ENCODE data around the gene NVL. TPM values are rescaled to one million over a fixed set of nuclear protein-coding genes. Genes with fewer than 3 reads are reported as not detected.
A peak's percentile ranks its signal among the peaks of the same experiment; 100 is the strongest.

Gene NVL
- total RNA-seq, 4 donors from 2014 or later: 10.0 to 21.9 (median 17.3) TPM

DNA sequence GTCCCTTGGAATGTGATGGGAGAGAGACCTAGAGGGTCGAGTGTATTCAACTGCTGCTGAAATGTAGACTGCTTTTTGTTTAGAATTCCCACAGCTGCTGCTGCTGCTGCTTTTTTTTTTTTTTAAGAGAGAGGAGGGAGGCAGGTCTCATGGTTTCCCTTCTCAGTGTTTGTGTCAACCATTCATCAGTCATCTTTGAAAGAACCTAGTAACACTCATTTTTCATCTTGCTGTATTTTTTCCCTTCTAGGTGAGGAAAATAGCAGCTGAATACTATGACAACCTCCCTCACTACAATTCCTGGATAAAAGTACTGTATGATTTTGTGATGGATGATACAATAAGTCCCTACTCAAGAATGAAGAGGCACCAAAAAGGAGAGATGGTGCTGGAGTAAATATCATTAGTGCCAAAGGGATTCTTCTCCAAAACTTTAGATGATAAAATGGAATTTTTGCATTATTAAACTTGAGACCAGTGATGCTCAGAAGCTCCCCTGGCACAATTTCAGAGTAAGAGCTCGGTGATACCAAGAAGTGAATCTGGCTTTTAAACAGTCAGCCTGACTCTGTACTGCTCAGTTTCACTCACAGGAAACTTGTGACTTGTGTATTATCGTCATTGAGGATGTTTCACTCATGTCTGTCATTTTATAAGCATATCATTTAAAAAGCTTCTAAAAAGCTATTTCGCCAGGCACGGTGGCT lies 137.7 kb downstream of the NVL start:
- TF ChIP-seq, protein P1, sequence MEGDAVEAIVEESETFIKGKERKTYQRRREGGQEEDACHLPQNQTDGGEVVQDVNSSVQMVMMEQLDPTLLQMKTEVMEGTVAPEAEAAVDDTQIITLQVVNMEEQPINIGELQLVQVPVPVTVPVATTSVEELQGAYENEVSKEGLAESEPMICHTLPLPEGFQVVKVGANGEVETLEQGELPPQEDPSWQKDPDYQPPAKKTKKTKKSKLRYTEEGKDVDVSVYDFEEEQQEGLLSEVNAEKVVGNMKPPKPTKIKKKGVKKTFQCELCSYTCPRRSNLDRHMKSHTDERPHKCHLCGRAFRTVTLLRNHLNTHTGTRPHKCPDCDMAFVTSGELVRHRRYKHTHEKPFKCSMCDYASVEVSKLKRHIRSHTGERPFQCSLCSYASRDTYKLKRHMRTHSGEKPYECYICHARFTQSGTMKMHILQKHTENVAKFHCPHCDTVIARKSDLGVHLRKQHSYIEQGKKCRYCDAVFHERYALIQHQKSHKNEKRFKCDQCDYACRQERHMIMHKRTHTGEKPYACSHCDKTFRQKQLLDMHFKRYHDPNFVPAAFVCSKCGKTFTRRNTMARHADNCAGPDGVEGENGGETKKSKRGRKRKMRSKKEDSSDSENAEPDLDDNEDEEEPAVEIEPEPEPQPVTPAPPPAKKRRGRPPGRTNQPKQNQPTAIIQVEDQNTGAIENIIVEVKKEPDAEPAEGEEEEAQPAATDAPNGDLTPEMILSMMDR (IDR thresholded peaks at IDR 0.05): no peak
- ATAC-seq (ENCODE audit: low FRiP score) (no peak), DNase-seq (ENCODE audit: low spot score) (no peak)

GRCh38 chr1:224189561-224189960 lies 140.4 kb downstream of the NVL start:
- TF ChIP-seq, protein P1 (IDR thresholded peaks at IDR 0.05): no peak
- ATAC-seq (ENCODE audit: low FRiP score): no peak
- DNase-seq (ENCODE audit: low spot score): no peak

- TF ChIP-seq, protein P1 (IDR thresholded peaks at IDR 0.05): no peak
- no peak for ATAC-seq (ENCODE audit: low FRiP score)
Measured at GRCh38 chr1:224188286-224188685, 141.7 kb downstream of the NVL start.

GRCh38 chr1:224185208-224185607 lies 144.8 kb downstream of the NVL start:
- ATAC-seq (ENCODE audit: low FRiP score): no peak
- TF ChIP-seq, protein P1 (IDR thresholded peaks at IDR 0.05): no peak
- no peak for DNase-seq (ENCODE audit: low spot score)

More at GRCh38 chr1:224188286-224188685, 141.7 kb downstream of the NVL start:
- DNase-seq (ENCODE audit: low spot score): no peak

DNA sequence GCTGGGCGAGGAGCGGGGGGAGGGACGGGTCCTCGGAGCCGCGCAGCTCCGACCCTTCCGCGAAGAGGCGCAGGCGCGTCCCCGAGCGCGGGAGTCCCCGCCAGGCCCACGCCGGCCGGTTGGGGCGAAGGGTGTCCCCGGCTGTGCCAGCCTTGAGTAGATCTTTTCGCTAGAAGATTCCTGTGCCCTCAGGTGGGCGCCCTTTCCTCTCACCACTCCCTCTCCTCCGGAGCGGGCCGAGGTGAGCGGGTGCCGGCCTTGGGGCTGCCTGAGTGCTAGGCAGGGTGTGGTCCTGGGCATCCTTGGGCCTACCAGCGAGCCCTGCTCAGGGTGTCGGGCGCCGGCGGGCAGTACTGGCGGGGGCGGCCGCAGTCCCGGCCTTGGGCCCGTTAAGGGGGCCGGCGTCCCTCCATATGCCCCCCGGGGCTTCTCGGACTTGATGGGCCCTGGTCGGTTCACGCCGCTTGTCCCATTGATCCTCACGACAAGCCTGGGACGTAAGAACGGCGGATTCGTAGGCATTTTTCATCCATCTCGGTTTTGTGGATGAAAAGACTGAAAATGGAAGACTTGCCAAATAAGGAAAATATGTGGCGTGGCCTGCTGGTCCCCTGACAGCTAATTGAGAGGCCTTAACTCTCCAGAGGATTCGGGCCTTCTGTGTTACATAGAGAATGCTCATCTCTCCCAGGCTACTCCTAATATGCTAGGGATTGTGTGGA lies 146.2 kb downstream of the NVL start:
- ATAC-seq (ENCODE audit: low FRiP score): peak; percentile 87
- no peak for DNase-seq (ENCODE audit: low spot score)
- TF ChIP-seq, protein P1 (IDR thresholded peaks at IDR 0.05): no peak

DNA sequence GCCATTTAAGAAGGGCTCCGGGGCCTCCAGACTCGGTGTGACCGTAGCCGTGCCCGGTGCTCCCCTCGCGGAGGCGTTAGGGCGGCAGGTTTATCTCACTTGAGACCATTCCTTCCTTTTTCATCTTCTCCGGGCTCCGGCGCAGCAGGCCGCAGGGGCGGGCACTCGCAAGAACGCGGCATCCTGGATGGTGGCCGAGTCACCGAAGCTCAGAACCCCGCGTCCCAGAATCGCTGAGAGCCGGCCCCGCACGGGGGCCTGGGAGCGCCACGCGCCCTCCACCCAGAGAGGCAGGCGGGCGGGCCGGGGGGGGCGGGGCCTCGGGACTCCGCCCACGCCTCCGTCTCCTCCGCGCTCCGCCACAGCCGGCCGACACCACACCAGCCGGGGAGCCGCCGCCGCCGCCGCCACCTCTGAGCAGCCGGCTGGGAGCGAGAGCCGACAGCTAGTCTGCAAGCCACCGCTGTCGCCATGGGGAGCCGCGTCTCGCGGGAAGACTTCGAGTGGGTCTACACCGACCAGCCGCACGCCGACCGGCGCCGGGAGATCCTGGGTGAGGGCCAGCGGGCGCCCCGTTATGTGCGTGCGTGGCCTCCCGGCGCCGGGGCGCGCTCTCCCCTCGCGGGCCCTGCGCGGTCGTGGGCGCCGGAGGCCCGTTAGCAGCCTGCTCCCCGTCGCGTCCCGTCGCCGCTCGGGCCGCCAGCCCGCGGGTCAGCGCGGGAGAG lies 146.9 kb downstream of the NVL start, which contains the start of gene DEGS1:
TSS of gene DEGS1 (plus strand) at position 375 of the 725 bp plus-strand sequence. CDS start at position 472, 97 bp downstream.
- TF ChIP-seq, protein P1 (IDR thresholded peaks at IDR 0.05): no peak
- DNase-seq (ENCODE audit: low spot score): peak; percentile 48
- peak; percentile 93 for ATAC-seq (ENCODE audit: low FRiP score)
